ENCODE measurements around the gene COBL.

The COBL gene

GRCh38 chr7:51229620-51230323, 86.8 kb downstream of the COBL start:
- Histone ChIP-seq H3K4me3 (ENCODE audit: severe bottlenecking) (no peak overlapping the region), H3K27ac (ENCODE audit: poor library complexity, severe bottlenecking) (no peak overlapping the region), H3K27me3 (ENCODE audit: insufficient read depth, poor library complexity, severe bottlenecking) (no peaks in the 10 kb centered on the region), H3K4me1 (ENCODE audit: insufficient read depth, poor library complexity, severe bottlenecking) (no peaks in the 10 kb centered on the region), H3K9me3 (ENCODE audit: severe bottlenecking) (no peaks in the 10 kb centered on the region), H3K36me3 (ENCODE audit: low read depth) (no peaks in the 10 kb centered on the region)
- ATAC-seq (ENCODE audit: low read depth), result no peak
- DNase-seq (ENCODE audit: low spot score), result no peak
- no peak for TF ChIP-seq CTCF (IDR thresholded peaks at IDR 0.05; ENCODE audit: poor library complexity, severe bottlenecking)

GRCh38 chr7:51229106-51229537, 87.5 kb downstream of the COBL start:
- Histone ChIP-seq H3K4me3 (ENCODE audit: severe bottlenecking) (no peak overlapping the region), H3K27me3 (ENCODE audit: insufficient read depth, poor library complexity, severe bottlenecking) (no peaks in the 10 kb centered on the region), H3K36me3 (ENCODE audit: low read depth) (no peaks in the 10 kb centered on the region), H3K4me1 (ENCODE audit: insufficient read depth, poor library complexity, severe bottlenecking) (no peaks in the 10 kb centered on the region), H3K9me3 (ENCODE audit: severe bottlenecking) (no peaks in the 10 kb centered on the region), H3K27ac (ENCODE audit: poor library complexity, severe bottlenecking) (no peak overlapping the region)
- no peak for ATAC-seq (ENCODE audit: low read depth)
- TF ChIP-seq CTCF (IDR thresholded peaks at IDR 0.05; ENCODE audit: poor library complexity, severe bottlenecking), result no peak
- DNase-seq (ENCODE audit: low spot score), result no peak

- no peak for DNase-seq (ENCODE audit: low spot score)
- no peak for TF ChIP-seq CTCF (IDR thresholded peaks at IDR 0.05; ENCODE audit: poor library complexity, severe bottlenecking)
- H3K36me3 ChIP-seq (ENCODE audit: low read depth), result no peaks in the 10 kb centered on the region
Observed at GRCh38 chr7:51228386-51228958, 88.1 kb downstream of the COBL start.

GRCh38 chr7:51227861-51228260, 88.7 kb downstream of the COBL start:
- Histone ChIP-seq H3K4me3 (ENCODE audit: severe bottlenecking) (no peak overlapping the region), H3K4me1 (ENCODE audit: insufficient read depth, poor library complexity, severe bottlenecking) (no peaks in the 10 kb centered on the region), H3K27me3 (ENCODE audit: insufficient read depth, poor library complexity, severe bottlenecking) (no peaks in the 10 kb centered on the region), H3K27ac (ENCODE audit: poor library complexity, severe bottlenecking) (no peak overlapping the region), H3K9me3 (ENCODE audit: severe bottlenecking) (no peaks in the 10 kb centered on the region), H3K36me3 (ENCODE audit: low read depth) (no peaks in the 10 kb centered on the region)
- DNase-seq (ENCODE audit: low spot score) (no peak), ATAC-seq (ENCODE audit: low read depth) (no peak)
- TF ChIP-seq CTCF (IDR thresholded peaks at IDR 0.05; ENCODE audit: poor library complexity, severe bottlenecking), result no peak

More at GRCh38 chr7:51228386-51228958, 88.1 kb downstream of the COBL start:
- ATAC-seq (ENCODE audit: low read depth), result no peak
- Histone ChIP-seq H3K27me3 (ENCODE audit: insufficient read depth, poor library complexity, severe bottlenecking) (no peaks in the 10 kb centered on the region), H3K4me1 (ENCODE audit: insufficient read depth, poor library complexity, severe bottlenecking) (no peaks in the 10 kb centered on the region), H3K4me3 (ENCODE audit: severe bottlenecking) (no peak overlapping the region), H3K9me3 (ENCODE audit: severe bottlenecking) (no peaks in the 10 kb centered on the region), H3K27ac (ENCODE audit: poor library complexity, severe bottlenecking) (no peak overlapping the region)
